Left colon (tissue), 2 donors: Measurements from ENCODE around the gene PSEN2. TPM values are rescaled to one million over a fixed set of nuclear protein-coding genes. Genes with fewer than 3 reads are reported as not detected.

Experiments
- ATAC-seq: fragments of 200-7000 bp; cut with Tn5 transposase; one replicate; pipeline ENCODE4 v1.9.1; 2020; ENCODE audit warnings: mild to moderate bottlenecking, moderate library complexity
- DNase-seq, 2 donors: peaks; one replicate each; pipeline ENCODE4 v3.0.0-alpha.2; 2020
- intact Hi-C, 2 donors: fragments of 100-400 bp; cut with DNase I in 1 of 2; cut with micrococcal nuclease in 1 of 2; formaldehyde crosslinking; loops; one replicate each; pipeline versions ENCODE4 v1.11.2 to v1.14.0; 2022; cut with DNase I, micrococcal nuclease
- total RNA-seq, 2 donors: library from RNA; stranded (reverse); fragmentation: NEBNext Ultra II Directional; extraction: Animal tissue kit (Norgen Biotek cat#: 25700); gene quantifications; one replicate each; pipeline ENCODE4 v1.2.1, GENCODE V29; 2021
- donor health status: DM: no; HTN: no; CAD: no.
- donor health status: DM: yes; HTN: yes; CAD: no.

PSEN2 gene
- total RNA-seq, 2 donors from 2014 or later: 27.0 to 28.7 TPM

GRCh38 chr1:226882187-226882586 is 11.8 kb downstream of the PSEN2 start:
- ATAC-seq: peak; percentile 17
- intact Hi-C loops: no loop called here
- DNase-seq: no peak

GRCh38 chr1:226882631-226883409 is 12.4 kb downstream of the PSEN2 start:
- ATAC-seq: peak; percentile 86
- no peak for DNase-seq
- intact Hi-C loops: no loop called here

- ATAC-seq (no peak), DNase-seq (no peak)
- intact Hi-C loops: no loop called here
These were observed 13.2 kb downstream of the PSEN2 start for GRCh38 chr1:226883630-226884029.

GRCh38 chr1:226884116-226884625 is 13.8 kb downstream of the PSEN2 start:
- intact Hi-C loops: no loop called here
- ATAC-seq (no peak), DNase-seq (no peak)

- ATAC-seq (no peak), DNase-seq (no peak)
- intact Hi-C loops: no loop called here
These were observed 14.8 kb downstream of the PSEN2 start for GRCh38 chr1:226884966-226885820.

- intact Hi-C loops: no loop called here
- DNase-seq (no peak), ATAC-seq (no peak)
These were observed 15.9 kb downstream of the PSEN2 start for GRCh38 chr1:226886122-226886901.

GRCh38 chr1:226887006-226887405 is 16.6 kb downstream of the PSEN2 start:
- intact Hi-C loops: no loop called here
- DNase-seq: no peak
- ATAC-seq: no peak

- ATAC-seq (no peak), DNase-seq (no peak)
- intact Hi-C loops: no loop called here
These were observed 17.6 kb downstream of the PSEN2 start for GRCh38 chr1:226888021-226888420.

GRCh38 chr1:226888816-226889215 is 18.4 kb downstream of the PSEN2 start:
- DNase-seq (no peak), ATAC-seq (no peak)
- intact Hi-C loops: no loop called here

- DNase-seq (no peak), ATAC-seq (no peak)
- intact Hi-C loops: no loop called here
These were observed 19.4 kb downstream of the PSEN2 start for GRCh38 chr1:226889616-226890330.

- ATAC-seq (no peak), DNase-seq (no peak)
These were observed 20.1 kb downstream of the PSEN2 start for GRCh38 chr1:226890331-226891108.

GRCh38 chr1:226891346-226891745 is 20.9 kb downstream of the PSEN2 start:
- intact Hi-C loops: no loop called here
- DNase-seq (no peak), ATAC-seq (no peak)

More at GRCh38 chr1:226890331-226891108, 20.1 kb downstream of the PSEN2 start:
- intact Hi-C loops: no loop called here

GRCh38 chr1:226891846-226892523 is 21.6 kb downstream of the PSEN2 start:
- DNase-seq (no peak), ATAC-seq (no peak)
- intact Hi-C loops: no loop called here

GRCh38 chr1:226892524-226892875 is 22.1 kb downstream of the PSEN2 start:
- intact Hi-C loops: no loop called here
- ATAC-seq (no peak), DNase-seq (no peak)

GRCh38 chr1:226893936-226894335 is 23.5 kb downstream of the PSEN2 start:
- DNase-seq: no peak
- intact Hi-C loops: no loop called here
- ATAC-seq: no peak

- no peak for ATAC-seq
- intact Hi-C loops: no loop called here
These were observed 24.4 kb downstream of the PSEN2 start for GRCh38 chr1:226894826-226895225.

GRCh38 chr1:226895644-226896043 is 25.2 kb downstream of the PSEN2 start:
- ATAC-seq (no peak), DNase-seq (no peak)
- intact Hi-C loops: no loop called here

More at GRCh38 chr1:226894826-226895225, 24.4 kb downstream of the PSEN2 start:
- no peak for DNase-seq
